ENCODE data around the gene NAGLU. TPM values are rescaled to one million over a fixed set of nuclear protein-coding genes. Genes with fewer than 3 reads are reported as not detected.
A peak's percentile ranks its signal among the peaks of the same experiment; 100 is the strongest.

NAGLU gene
- total and polyA plus RNA-seq, 2 of the 13 experiments (the other 11 are each of a cell fraction or from before 2014, with no cell fraction given), result 28.2 to 40.1 TPM

- TF ChIP-seq, protein P1, sequence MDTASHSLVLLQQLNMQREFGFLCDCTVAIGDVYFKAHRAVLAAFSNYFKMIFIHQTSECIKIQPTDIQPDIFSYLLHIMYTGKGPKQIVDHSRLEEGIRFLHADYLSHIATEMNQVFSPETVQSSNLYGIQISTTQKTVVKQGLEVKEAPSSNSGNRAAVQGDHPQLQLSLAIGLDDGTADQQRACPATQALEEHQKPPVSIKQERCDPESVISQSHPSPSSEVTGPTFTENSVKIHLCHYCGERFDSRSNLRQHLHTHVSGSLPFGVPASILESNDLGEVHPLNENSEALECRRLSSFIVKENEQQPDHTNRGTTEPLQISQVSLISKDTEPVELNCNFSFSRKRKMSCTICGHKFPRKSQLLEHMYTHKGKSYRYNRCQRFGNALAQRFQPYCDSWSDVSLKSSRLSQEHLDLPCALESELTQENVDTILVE (CRISPR knock-in tag; IDR thresholded peaks at IDR 0.05), result 0 out of 2 replicates have a peak, but pooled peaks have one; percentile 42
- TF ChIP-seq ZNF33A (CRISPR knock-in tag; IDR thresholded peaks at IDR 0.05; ENCODE audit: borderline replicate concordance) (no peak), ZNF143 (CRISPR knock-in tag; IDR thresholded peaks at IDR 0.05) (0 out of 2 replicates have a peak, but pooled peaks have one; percentile 20), ZBTB8A (CRISPR knock-in tag; IDR thresholded peaks at IDR 0.05; ENCODE audit: borderline replicate concordance, low read depth) (no peak), ZNF660 (CRISPR knock-in tag; IDR thresholded peaks at IDR 0.05; ENCODE audit: borderline replicate concordance, low read depth) (no peak), SUZ12 (IDR thresholded peaks at IDR 0.05; ENCODE audit: low read depth, low read length) (no peak), SKIL (CRISPR knock-in tag; IDR thresholded peaks at IDR 0.05; ENCODE audit: borderline replicate concordance) (no peak), FIP1L1 (IDR thresholded peaks at IDR 0.05; ENCODE audit: borderline replicate concordance, insufficient read depth, low read depth, low read length) (no peak), ZNF232 (CRISPR knock-in tag; IDR thresholded peaks at IDR 0.05; ENCODE audit: borderline replicate concordance) (no peak), FOXK2 (IDR thresholded peaks at IDR 0.05) (no peak), GABPB1 (CRISPR knock-in tag; IDR thresholded peaks at IDR 0.05) (peak; percentile 33; the same call in 1 of the 2 replicates), NBN (conservative IDR thresholded peaks at IDR 0.05) (no peak)
- TF ChIP-seq, protein P2, sequence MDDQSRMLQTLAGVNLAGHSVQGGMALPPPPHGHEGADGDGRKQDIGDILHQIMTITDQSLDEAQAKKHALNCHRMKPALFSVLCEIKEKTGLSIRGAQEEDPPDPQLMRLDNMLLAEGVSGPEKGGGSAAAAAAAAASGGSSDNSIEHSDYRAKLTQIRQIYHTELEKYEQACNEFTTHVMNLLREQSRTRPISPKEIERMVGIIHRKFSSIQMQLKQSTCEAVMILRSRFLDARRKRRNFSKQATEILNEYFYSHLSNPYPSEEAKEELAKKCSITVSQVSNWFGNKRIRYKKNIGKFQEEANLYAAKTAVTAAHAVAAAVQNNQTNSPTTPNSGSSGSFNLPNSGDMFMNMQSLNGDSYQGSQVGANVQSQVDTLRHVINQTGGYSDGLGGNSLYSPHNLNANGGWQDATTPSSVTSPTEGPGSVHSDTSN (CRISPR knock-in tag; IDR thresholded peaks at IDR 0.05; ENCODE audit: borderline replicate concordance), result no peak
These were observed 18.5 kb upstream of the NAGLU start (continued) for GRCh38 chr17:42517516-42517915.

All from HepG2 (cell line).